Measurements from ENCODE around the gene GSTT4. TPM values are rescaled to one million over a fixed set of nuclear protein-coding genes. Genes with fewer than 3 reads are reported as not detected.
A peak's percentile ranks its signal among the peaks of the same experiment; 100 is the strongest.

The GSTT4 gene
- total and polyA plus RNA-seq, 11 donors: not detected

GRCh38 chr22:24029304-24029703, 24.1 kb upstream of the GSTT4 start:
- Histone ChIP-seq H3K27me3 (no peaks in the 10 kb centered on the region), H3K9me3 (peaks cover 0 to 7% (median 0%) of the 10 kb centered on the region in 12 donors), H3K4me3 (no peak overlapping the region), H3K27ac (no peak overlapping the region), H3K4me1 (peaks cover 0 to 18% (median 0%) of the 10 kb centered on the region in 12 donors), H3K36me3 (peaks cover 0 to 13% (median 0%) of the 10 kb centered on the region in 9 donors)
- DNase-seq: no peak
- intact Hi-C loops (cut with DNase I): no loop called here
- ATAC-seq: no peak
- 79 to 97% (median 90%) methylated on average over 3 of the region's 3 CpGs for WGBS, 4 donors
- no peak for TF ChIP-seq POLR2A (IDR thresholded peaks at IDR 0.05)
- TF ChIP-seq CTCF (IDR thresholded peaks at IDR 0.05): no peak

- ATAC-seq (no peak), DNase-seq (no peak)
- intact Hi-C loops (cut with DNase I): no loop called here
- Histone ChIP-seq H3K4me3 (no peak overlapping the region), H3K27me3 (no peaks in the 10 kb centered on the region), H3K27ac (no peak overlapping the region), H3K4me1 (peaks cover 0 to 18% (median 0%) of the 10 kb centered on the region in 12 donors), H3K36me3 (peaks cover 0 to 13% (median 0%) of the 10 kb centered on the region in 9 donors), H3K9me3 (peaks cover 0 to 15% (median 0%) of the 10 kb centered on the region in 12 donors)
- TF ChIP-seq CTCF (IDR thresholded peaks at IDR 0.05): no peak
- no peak for TF ChIP-seq POLR2A (IDR thresholded peaks at IDR 0.05)
- WGBS, 4 donors: 14 to 33% (median 23%) methylated on average over 2 of the region's 2 CpGs
Observed at GRCh38 chr22:24028533-24028932, 23.3 kb upstream of the GSTT4 start.

GRCh38 chr22:24027991-24028390, 22.7 kb upstream of the GSTT4 start:
- TF ChIP-seq CTCF (IDR thresholded peaks at IDR 0.05) (no peak), POLR2A (IDR thresholded peaks at IDR 0.05) (no peak)
- intact Hi-C loops (cut with DNase I): no loop called here
- Histone ChIP-seq H3K4me1 (peaks cover 0 to 18% (median 0%) of the 10 kb centered on the region in 12 donors), H3K4me3 (no peak overlapping the region), H3K27ac (no peak overlapping the region), H3K36me3 (peaks cover 0 to 13% (median 0%) of the 10 kb centered on the region in 9 donors), H3K9me3 (peaks cover 0 to 18% (median 0%) of the 10 kb centered on the region in 12 donors), H3K27me3 (no peaks in the 10 kb centered on the region)
- ATAC-seq (no peak), DNase-seq (no peak)
- WGBS, 4 donors: 60 to 69% (median 64%) methylated on average over 2 of the region's 2 CpGs

- no peak overlapping the region for H3K4me3 ChIP-seq
- intact Hi-C loops (cut with DNase I): no loop called here
- DNase-seq: peak in 1 of 5 donors; percentile 41
- no peaks in the 10 kb centered on the region for H3K27me3 ChIP-seq
- peaks cover 0 to 13% (median 0%) of the 10 kb centered on the region in 9 donors for H3K36me3 ChIP-seq
- peaks cover 0 to 18% (median 0%) of the 10 kb centered on the region in 12 donors for H3K4me1 ChIP-seq
- 82 to 91% (median 88%) methylated on average over 3 of the region's 3 CpGs for WGBS, 4 donors
- no peak overlapping the region for H3K27ac ChIP-seq
- ATAC-seq: peak; percentile 41 to 71 (median 60)
- H3K9me3 ChIP-seq: peaks cover 0 to 18% (median 0%) of the 10 kb centered on the region in 12 donors
- TF ChIP-seq CTCF (IDR thresholded peaks at IDR 0.05) (no peak), POLR2A (IDR thresholded peaks at IDR 0.05) (no peak)
Observed at GRCh38 chr22:24027389-24027975, 22.2 kb upstream of the GSTT4 start.
